Measurements from ENCODE around the gene PHGDH.
"Not testable (repeated sequence)": the region's sequence is repeated elsewhere in the genome, so short reads cannot be mapped to it uniquely, and the experiment has no call there.

The PHGDH gene

DNA sequence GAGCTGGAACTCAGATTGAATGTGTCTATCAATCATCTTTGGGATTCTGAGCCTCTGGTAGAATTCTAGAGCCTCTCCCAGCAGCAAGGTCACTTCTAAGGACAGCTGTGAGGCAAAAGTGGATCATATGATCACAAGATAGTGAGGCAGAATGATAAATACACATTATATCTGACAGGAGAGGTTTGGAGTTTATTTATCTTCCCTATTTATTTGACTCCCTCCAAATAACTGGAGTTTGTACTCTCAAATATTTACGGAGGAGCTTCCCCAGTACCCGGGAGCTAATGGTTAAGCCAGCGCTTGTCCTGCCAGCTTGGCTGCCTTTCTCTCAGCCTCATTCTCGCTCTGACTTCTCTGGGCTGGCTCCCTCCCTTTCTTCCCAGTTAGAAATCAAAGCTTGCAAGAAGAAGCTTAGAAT, 54.6 kb downstream of the PHGDH start:
- no peak for DNase-seq (ENCODE audit: low spot score)

DNA sequence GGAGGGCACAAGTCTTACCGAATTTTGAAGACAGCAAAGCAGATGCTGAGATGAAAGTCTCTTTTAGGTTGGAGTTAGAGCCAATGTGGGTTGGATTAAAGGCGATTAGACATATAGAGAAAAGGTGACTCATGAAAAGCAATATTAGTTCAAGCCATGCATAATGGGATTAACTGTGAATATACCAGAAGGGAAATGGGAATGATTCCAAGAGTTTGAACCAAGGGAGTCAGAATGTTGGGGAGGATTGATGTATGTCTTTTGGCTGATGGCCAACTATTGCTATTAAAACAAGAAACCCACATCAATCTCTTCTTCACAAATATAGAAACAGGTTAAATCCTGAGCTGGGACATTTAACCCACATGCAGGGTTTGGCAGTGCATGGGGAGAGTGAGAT, 55.8 kb downstream of the PHGDH start:
- no peak for DNase-seq (ENCODE audit: low spot score)

DNA sequence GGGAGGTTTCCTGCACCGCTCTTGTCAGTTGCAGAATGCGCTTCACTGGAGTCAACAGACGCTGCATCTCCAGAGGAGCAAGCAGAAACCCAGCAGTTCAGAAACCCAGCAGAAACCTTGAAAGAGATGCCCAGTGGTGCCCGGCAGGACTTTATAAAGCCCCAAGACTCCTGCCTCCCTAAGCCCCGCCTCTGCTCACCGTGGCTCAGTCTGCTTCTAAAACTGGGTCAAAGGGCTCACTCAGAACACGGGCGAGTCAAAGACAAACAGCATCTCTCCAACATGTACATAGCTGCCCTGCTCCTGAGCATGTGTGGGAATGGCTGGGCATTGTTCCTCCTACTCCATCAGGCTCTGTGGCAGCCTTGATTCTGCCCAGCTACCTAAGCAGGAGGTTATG, 57.0 kb downstream of the PHGDH start, which contains the start of gene HMGCS2:
Gene HMGCS2 (minus strand): TSS at position 128 of the 400 bp plus-strand sequence. CDS start 61 bp downstream, at position 67.
- no peak for DNase-seq (ENCODE audit: low spot score)

GRCh38 chr1:119771016-119771415, 59.3 kb downstream of the PHGDH start:
- DNase-seq (ENCODE audit: low spot score) = no peak

DNA sequence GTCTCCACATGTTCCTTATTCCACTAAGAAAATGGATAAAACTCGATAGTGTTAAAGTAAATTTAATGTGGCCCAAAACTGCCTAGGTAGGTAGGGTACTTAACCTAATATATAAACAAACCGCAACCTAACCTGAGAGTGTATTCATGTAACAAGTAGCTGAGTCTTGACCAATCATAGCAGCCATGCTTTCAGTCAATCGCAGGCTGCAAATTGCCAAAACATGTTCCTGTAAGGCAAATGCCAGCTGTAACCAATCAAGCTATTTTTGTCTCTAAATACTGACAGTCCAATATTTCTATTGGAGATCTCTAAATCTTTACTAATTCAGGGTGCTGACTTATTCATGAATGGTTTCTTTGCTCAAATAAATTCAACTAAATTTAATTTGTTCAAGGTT, 60.0 kb downstream of the PHGDH start:
- no peak for DNase-seq (ENCODE audit: low spot score)

DNA sequence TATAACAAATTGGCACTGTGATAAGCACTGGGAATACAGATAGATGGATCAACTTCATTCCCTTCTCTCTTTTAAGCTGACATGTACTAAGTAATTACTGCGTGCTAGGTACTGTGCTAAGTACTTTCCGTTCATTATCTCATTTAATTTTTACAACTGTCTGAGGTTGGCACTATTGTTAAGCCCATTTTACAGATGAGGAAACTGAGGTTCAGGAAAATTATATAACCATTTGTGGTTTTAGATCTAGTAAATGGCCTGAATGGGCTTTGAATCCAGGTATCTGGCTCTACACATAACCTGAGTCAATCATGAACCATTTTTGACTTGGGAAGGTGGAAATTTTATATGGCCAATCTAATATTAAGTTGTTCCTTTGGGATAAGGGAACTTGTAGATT, 60.6 kb downstream of the PHGDH start:
- DNase-seq (ENCODE audit: low spot score) = no peak

DNA sequence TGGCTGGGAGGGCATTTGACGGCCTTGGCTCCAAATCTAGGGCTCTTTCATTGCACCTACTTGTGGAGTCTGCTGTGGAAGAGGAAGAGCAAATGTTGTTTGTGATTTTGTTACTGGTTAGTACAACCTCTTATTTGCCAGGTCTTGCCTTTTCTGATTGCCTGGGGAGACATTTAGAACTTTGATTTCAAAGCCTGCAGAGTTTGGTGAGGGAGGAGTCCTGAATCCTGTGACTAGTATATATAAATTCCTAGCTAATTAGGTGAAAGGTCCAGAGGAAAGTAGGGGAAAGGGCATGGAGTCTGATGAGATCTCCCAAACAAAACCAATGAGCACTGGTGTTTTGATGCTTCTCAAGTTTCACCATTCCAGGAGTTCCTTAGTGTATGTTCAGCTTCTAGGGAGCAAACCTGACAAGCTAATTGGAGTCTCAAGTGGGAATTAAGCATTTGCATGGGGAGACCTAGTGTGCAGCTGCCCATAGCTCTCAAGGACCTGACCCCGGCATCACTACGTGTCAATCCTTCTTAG, 62.0 kb downstream of the PHGDH start:
- DNase-seq (ENCODE audit: low spot score) = no peak

- DNase-seq (ENCODE audit: low spot score) = no peak
Observed at GRCh38 chr1:119774746-119775490, 63.2 kb downstream of the PHGDH start.

- DNase-seq (ENCODE audit: low spot score) = no peak
Observed at GRCh38 chr1:119778359-119778758, 66.6 kb downstream of the PHGDH start.

DNA sequence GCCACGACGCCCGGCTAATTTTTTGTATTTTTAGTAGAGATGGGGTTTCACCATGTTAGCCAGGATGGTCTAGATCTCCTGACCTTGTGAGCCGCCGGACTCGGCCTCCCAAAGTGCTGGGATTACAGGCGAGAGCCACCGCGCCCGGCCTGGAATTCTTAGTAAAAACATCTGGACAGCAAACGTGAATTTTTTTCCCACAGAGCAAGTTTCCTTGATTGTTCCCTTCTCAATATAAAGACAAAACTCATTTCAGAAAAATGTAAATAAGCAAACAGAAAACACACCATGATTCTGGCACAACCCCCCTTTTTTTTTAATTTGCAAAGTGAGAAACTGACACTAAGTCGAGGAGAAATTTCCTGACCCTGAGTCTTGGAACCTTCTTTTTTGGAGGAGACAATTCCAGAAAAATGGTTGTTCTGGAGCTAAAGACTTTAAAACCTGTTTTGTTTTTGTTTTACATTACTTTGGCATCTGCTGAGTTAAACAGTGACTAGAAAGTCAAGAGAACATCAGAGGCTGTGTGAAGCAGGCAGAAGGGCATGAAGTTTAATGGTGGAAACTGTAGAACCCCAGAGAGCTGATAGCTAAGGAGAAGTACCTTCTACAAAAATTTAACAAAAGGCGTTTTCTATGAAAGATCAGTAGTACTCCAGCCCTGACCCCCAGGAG, 67.3 kb downstream of the PHGDH start:
- no peak for DNase-seq (ENCODE audit: low spot score)

DNA sequence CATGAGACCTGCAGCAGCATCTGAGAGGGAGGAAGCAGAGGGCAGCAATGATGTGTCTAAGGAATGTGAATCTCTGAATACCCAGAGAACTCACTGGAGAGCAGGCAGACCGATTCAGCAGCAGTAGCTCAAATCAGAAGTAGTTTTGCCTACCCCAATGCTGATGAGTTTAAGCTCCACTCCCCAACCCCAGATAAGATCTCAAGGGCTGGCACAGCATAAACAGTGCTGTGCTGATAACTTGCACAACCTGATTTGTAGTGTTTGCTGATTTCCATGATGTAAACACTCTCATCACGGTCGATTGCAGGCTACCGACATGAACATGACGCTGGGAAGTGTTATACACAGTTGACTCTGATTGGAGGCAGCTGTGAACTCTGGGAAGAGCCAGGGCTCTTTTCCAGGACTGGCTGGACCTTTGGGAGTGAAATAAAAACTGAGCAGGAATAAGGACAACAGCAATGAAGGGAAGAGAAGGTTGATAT, 68.2 kb downstream of the PHGDH start:
- no peak for DNase-seq (ENCODE audit: low spot score)

- DNase-seq (ENCODE audit: low spot score) = no peak
Observed at GRCh38 chr1:119781434-119782210, 69.9 kb downstream of the PHGDH start.

- no peak for DNase-seq (ENCODE audit: low spot score)
Observed at GRCh38 chr1:119782631-119783325, 71.0 kb downstream of the PHGDH start.

GRCh38 chr1:119783354-119784185, 71.8 kb downstream of the PHGDH start:
- DNase-seq (ENCODE audit: low spot score) = no peak

DNA sequence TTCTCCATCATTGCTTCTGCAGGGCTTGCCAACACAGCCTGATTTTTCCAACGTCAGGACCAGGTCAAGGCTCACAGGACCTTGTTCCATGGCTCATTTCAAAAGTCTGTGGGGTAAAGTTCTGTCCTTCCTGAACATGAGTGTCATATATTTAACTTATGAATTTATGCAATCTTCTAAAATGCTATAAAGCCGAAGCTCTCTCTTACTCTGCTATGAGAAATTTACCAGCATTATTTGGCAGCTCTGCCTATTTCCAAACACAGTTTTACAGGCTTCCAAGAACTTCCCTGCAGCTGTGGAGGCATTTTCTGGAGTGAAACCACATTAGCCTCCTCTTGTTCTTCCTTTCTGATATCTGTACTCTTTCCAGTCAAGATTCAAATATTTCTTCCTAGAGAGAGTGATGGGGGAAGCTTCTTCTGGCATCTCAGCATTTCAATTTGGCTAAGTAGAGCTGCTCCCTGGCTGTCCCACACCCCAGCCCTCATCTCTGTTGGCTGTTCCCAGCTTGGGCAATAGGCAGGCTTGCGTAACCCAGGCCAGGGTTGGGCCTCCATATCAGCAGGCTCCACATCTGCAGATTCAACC, 72.6 kb downstream of the PHGDH start:
- DNase-seq (ENCODE audit: low spot score) = no peak

DNA sequence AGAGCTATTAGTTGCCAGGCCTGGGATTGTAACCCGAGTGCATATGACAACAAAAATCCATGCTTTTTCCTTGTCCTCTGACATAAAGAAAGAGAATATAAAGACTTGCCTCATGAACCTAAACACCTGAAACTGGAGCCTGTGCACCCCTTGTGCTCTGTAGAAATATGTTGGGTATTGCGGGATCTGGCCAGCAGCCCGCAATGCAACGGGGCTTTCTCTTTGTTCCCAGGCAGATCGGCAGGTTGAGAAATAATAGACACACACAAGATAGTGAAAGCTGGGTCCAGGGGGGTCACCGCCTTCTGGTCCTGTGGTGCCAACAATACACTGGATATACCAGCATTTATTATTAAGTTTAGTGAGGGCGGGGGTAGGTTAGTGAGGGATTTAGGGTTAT, 74.3 kb downstream of the PHGDH start:
- DNase-seq (ENCODE audit: low spot score) = not testable (repeated sequence)

GRCh38 chr1:119786473-119787050, 74.8 kb downstream of the PHGDH start:
- not testable (repeated sequence) for DNase-seq (ENCODE audit: low spot score)

DNA sequence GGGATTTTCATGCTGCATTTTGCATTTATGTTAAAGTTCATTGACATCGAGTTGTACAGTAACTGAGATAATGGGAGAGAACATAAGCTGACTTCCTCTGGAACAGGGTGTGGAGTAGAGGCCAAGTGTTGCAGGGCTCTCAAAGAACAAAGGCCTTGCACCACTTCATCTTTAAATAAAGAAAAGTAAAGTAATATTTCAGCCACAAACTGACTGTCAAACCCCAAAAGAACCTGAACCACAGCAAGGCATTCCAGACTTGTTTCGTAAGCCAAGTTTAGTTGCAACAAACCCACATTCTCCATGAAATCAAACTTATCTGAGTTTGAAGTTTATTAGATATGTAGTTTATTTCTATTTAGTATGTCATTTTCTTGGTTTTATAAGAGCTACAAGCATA, 76.0 kb downstream of the PHGDH start:
- DNase-seq (ENCODE audit: low spot score) = no peak

DNA sequence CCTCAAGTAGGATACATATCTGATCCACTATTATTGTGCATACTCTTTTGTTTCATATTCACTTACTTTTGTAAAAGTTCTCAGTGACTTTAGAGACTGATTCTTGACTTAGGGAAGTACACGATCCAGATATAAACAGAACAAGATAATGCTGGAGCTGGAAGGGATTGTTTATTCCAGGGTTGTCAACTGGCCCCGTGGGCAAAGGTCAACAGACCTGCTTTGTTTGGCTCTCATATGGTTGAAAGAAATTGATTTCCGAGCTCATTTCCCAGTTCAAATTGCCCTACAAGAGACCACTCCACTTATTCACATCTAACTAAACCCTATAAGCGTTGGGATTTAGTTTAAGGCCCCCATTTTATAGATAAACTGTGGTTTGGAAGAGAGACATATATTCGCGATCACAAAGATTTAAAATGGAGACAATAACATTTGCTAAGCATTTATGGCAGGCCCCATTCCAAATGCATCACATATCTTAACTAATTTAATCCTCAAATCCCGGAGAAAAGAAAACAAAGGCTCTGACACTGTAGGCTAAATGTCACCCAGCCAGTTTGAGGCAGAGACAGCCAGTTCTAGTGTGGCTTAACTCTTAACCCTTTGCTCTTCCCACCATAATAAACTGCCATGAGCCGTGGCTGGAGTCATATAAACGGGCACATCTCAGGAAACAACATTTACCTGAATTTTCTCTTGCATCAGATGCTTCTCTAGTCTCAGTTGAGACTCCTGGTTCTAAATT, 78.9 kb downstream of the PHGDH start:
- no peak for DNase-seq (ENCODE audit: low spot score)

All from left forelimb (tissue), 1 donor.